PC-3 (cell line): ENCODE results near the gene GAS7. TPM values are rescaled to one million over a fixed set of nuclear protein-coding genes. Genes with fewer than 3 reads are reported as not detected.

ENCODE experiments used
- ATAC-seq: fragments of 200-7000 bp; cut with Tn5 transposase; 2 replicates; pipeline ENCODE4 v1.9.1; 2020; ENCODE audit warnings: mild to moderate bottlenecking, moderate library complexity
- BruUV-seq: library from RNA; stranded (reverse); fragments of 400-500 nt; replicated peaks from 2 replicates; lab custom pipeline; 2021; lab: Mats Ljungman, UMichigan
- CTCF ChIA-PET: fragments of 300-600 bp; sonication (Branson Sonifier 250); formaldehyde crosslinking; loops from one replicate; lab custom pipeline; 2022; ENCODE audit warnings: antibody characterized with exemption; lab: Charles Lee
- POLR2A ChIA-PET: fragments of 300-600 bp; sonication (Branson Sonifier 250); formaldehyde crosslinking; loops from one replicate; lab custom pipeline; 2022; ENCODE audit warnings: antibody characterized with exemption; ENCODE audit not compliant: unreplicated experiment; lab: Charles Lee
- DNase-seq: peaks from one replicate; pipeline ENCODE4 v3.0.0-alpha.2; 2015
- H2AFZ ChIP-seq: fragments of 300-600 bp; sonication (generic); 2 replicates; pipeline ENCODE4 v1.6.0; 2016; ENCODE audit warnings: antibody characterized with exemption, low read length
- H3F3A ChIP-seq: fragments of 300-600 bp; sonication (generic); one replicate; pipeline ENCODE4 v1.6.0; 2017; ENCODE audit warnings: antibody characterized with exemption, low read length, control low read depth, mild to moderate bottlenecking; ENCODE audit not compliant: unreplicated experiment
- H3K27ac ChIP-seq: fragments of 300-600 bp; sonication (generic); 2 replicates; pipeline ENCODE4 v1.5.1; 2016; ENCODE audit warnings: mild to moderate bottlenecking, low read length
- H3K27me3 ChIP-seq: fragments of 300-600 bp; sonication (generic); 2 replicates; pipeline ENCODE4 v1.6.1; 2016; ENCODE audit warnings: low read length, mixed read lengths
- H3K36me3 ChIP-seq: fragments of 300-600 bp; sonication (generic); 2 replicates; pipeline ENCODE4 v1.6.1; 2016; ENCODE audit warnings: low read depth, mixed run types, low read length, mixed read lengths
- H3K4me1 ChIP-seq: fragments of 300-600 bp; sonication (generic); 2 replicates; pipeline ENCODE4 v1.5.1; 2016; ENCODE audit warnings: low read length; ENCODE audit not compliant: insufficient read depth
- H3K4me2 ChIP-seq: fragments of 300-600 bp; sonication (generic); 2 replicates; pipeline ENCODE4 v1.6.0; 2016; ENCODE audit warnings: low read length
- H3K4me3 ChIP-seq: fragments of 300-600 bp; sonication (generic); 2 replicates; pipeline ENCODE4 v1.5.1; 2016; ENCODE audit warnings: mild to moderate bottlenecking, low read length, mixed read lengths
- H3K79me2 ChIP-seq: fragments of 300-600 bp; sonication (generic); 2 replicates; pipeline ENCODE4 v1.6.1; 2017; ENCODE audit warnings: low read length, mixed read lengths
- H3K9ac ChIP-seq: fragments of 300-600 bp; sonication (generic); 2 replicates; pipeline ENCODE4 v1.6.0; 2016; ENCODE audit warnings: mild to moderate bottlenecking, low read length
- H3K9me2 ChIP-seq: fragments of 300-600 bp; sonication (generic); replicated peaks from 2 replicates; pipeline ENCODE4 v1.6.1; 2016; ENCODE audit warnings: mixed run types, low read length, mixed read lengths
- H3K9me3 ChIP-seq: fragments of 300-600 bp; sonication (generic); 2 replicates; pipeline ENCODE4 v1.6.1; 2016; ENCODE audit warnings: low read length, mixed read lengths
- H4K20me1 ChIP-seq: fragments of 300-600 bp; sonication (generic); 2 replicates; pipeline ENCODE4 v1.6.1; 2016; ENCODE audit warnings: low read length, mixed read lengths
- EZH2 ChIP-seq: fragments of 300-600 bp; sonication (generic); IDR thresholded peaks from one replicate; pipeline ENCODE4 v1.6.1; 2017; ENCODE audit warnings: antibody characterized with exemption, mild to moderate bottlenecking, low read length; ENCODE audit not compliant: unreplicated experiment
- EZH2phosphoT487 ChIP-seq: fragments of 300-600 bp; sonication (generic); IDR thresholded peaks from 2 replicates; pipeline ENCODE4 v1.6.1; 2018; ENCODE audit warnings: mild to moderate bottlenecking, antibody characterized with exemption, low read length, borderline replicate concordance
- intact Hi-C: fragments of 100-400 bp; cut with micrococcal nuclease; formaldehyde crosslinking; loops from 2 replicates; pipeline ENCODE4 v1.9.0; 2023
- total RNA-seq: library from RNA; depleted of rRNA; stranded (reverse); fragments of >200 nt; gene quantifications from 2 replicates; pipeline ENCODE4 v1.2.3, GENCODE V29; 2014
- TF ChIP-seq, protein P1 (sequence below): fragments of 300-600 bp; sonication (generic); conservative IDR thresholded peaks from 2 replicates; pipeline ENCODE4 v1.5.1; 2017; ENCODE audit warnings: antibody characterized with exemption, low read depth, mild to moderate bottlenecking, low read length

GAS7 gene
- total RNA-seq, 1 experiment from 2014 or later: not detected

DNA sequence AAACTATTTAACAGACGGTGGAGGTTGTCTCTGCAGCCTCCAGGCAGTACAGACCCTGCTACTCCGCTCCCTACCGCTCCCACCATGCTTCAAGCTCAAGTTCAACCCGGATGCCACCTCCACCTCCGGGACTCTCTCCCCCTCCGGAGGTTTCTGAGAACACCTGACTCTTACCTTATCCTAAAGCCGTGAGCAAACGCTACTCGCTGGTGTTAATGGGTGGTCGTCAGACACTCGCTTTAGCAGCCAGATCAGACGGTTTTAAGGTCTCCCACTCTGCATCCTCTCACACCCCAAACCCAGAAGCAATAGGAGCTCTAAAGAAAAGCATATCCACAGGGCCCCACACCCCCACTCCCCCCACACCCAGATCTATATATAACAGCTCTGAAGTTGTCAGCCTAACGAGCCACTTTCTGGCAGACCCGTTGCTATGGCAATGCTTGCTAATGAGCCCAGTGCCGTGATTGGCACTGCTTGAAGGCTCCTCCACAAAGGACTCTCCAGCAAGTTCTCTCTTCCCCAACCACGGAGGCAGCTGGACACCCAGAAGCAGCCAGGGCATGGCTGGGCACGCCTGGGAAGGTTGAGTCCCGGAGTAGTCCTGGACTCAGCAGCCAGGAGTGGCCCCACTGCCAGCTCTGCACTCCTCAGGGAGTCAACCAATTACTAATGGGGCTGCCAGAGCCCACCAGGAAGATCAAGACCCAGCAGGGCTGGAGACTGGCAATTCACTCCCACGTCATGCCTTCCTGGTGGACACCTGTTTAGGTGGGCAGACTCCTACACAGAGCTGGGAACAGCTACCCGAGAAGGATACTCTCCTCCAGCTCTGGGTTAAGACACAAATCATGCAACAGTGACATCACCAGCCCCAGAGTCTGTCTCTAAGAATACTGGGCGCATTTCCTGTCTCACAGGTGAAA is 172.2 kb downstream of the GAS7 start:
- intact Hi-C loops: no loop called here
- H2AFZ ChIP-seq: no peak overlapping the region
- no peak for ATAC-seq
- H3K79me2 ChIP-seq: no peaks in the 10 kb centered on the region
- DNase-seq: no peak
- H3F3A ChIP-seq: no peaks in the 10 kb centered on the region
- H3K4me1 ChIP-seq: no peaks in the 10 kb centered on the region
- no TSS peak for BruUV-seq
- no peaks in the 10 kb centered on the region for H3K9me2 ChIP-seq
- TF ChIP-seq, protein P1, sequence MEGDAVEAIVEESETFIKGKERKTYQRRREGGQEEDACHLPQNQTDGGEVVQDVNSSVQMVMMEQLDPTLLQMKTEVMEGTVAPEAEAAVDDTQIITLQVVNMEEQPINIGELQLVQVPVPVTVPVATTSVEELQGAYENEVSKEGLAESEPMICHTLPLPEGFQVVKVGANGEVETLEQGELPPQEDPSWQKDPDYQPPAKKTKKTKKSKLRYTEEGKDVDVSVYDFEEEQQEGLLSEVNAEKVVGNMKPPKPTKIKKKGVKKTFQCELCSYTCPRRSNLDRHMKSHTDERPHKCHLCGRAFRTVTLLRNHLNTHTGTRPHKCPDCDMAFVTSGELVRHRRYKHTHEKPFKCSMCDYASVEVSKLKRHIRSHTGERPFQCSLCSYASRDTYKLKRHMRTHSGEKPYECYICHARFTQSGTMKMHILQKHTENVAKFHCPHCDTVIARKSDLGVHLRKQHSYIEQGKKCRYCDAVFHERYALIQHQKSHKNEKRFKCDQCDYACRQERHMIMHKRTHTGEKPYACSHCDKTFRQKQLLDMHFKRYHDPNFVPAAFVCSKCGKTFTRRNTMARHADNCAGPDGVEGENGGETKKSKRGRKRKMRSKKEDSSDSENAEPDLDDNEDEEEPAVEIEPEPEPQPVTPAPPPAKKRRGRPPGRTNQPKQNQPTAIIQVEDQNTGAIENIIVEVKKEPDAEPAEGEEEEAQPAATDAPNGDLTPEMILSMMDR: no peak
- no peak for TF ChIP-seq EZH2
- TF ChIP-seq EZH2phosphoT487: no peak
- CTCF ChIA-PET: no interaction called here
- H3K4me2 ChIP-seq: no peak overlapping the region
- H4K20me1 ChIP-seq: no peaks in the 10 kb centered on the region
- POLR2A ChIA-PET: no interaction called here
- H3K9ac ChIP-seq: no peak overlapping the region
- H3K4me3 ChIP-seq: no peak overlapping the region
- H3K36me3 ChIP-seq: no peaks in the 10 kb centered on the region
- H3K9me3 ChIP-seq: no peaks in the 10 kb centered on the region
- H3K27me3 ChIP-seq: peaks cover 45% of the 10 kb centered on the region
- H3K27ac ChIP-seq: no peak overlapping the region

DNA sequence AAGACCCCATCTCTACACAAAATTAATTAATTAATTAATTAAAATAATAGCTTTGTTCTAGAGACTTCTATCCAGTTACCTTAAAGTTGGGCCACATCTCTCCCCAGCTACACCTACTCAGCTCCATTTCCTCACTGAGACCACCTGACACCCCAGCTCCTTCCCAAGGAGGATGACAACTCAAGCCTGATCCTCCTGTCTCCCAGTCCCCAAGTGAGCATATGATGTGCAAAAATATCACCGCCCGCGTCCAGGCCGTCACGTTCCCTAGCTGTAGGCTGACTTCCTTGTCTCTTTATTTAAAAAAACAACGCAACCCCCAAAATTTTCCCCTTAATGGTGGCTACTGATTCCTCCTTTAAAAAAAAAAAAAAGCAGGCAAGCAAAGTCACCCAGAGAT is 173.2 kb downstream of the GAS7 start:
- Histone ChIP-seq H3K27me3 (peaks cover 36% of the 10 kb centered on the region), H3K36me3 (no peaks in the 10 kb centered on the region), H3K9ac (no peak overlapping the region), H3K4me3 (no peak overlapping the region), H3F3A (no peaks in the 10 kb centered on the region), H2AFZ (no peak overlapping the region), H4K20me1 (no peaks in the 10 kb centered on the region), H3K9me3 (no peaks in the 10 kb centered on the region), H3K9me2 (no peaks in the 10 kb centered on the region), H3K27ac (no peak overlapping the region), H3K4me1 (no peaks in the 10 kb centered on the region), H3K79me2 (no peaks in the 10 kb centered on the region), H3K4me2 (no peak overlapping the region)
- CTCF ChIA-PET: no interaction called here
- no peak for ATAC-seq
- no peak for DNase-seq
- intact Hi-C loops: no loop called here
- POLR2A ChIA-PET: no interaction called here
- TF ChIP-seq EZH2phosphoT487 (no peak), EZH2 (no peak)
- TF ChIP-seq, protein P1: no peak
- no TSS peak for BruUV-seq

DNA sequence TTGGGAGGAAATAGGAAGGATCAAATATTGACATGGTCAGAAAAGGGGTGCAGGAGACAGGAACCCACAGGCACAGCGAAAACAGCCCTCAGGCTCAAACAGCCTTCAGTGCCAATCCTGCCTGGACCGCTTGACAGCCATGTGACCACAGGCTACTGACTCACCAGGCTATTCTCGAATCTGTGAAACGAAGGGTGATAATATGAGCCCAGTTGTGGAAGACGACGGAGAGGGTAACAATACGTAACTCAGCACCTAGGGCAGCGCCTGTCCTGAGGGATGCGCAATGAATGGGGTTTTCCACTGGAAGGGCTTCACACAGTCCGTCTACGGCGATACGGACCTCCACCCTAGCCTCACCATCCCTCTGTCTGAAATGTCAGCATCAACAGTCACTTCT is 176.0 kb downstream of the GAS7 start:
- peaks cover 29% of the 10 kb centered on the region for H3K27me3 ChIP-seq
- H3K9me2 ChIP-seq: no peaks in the 10 kb centered on the region
- no peak overlapping the region for H3K27ac ChIP-seq
- intact Hi-C loops: no loop called here
- no peaks in the 10 kb centered on the region for H3K36me3 ChIP-seq
- ATAC-seq (no peak), DNase-seq (no peak)
- no TSS peak for BruUV-seq
- no peaks in the 10 kb centered on the region for H3K4me1 ChIP-seq
- H3K9me3 ChIP-seq: no peaks in the 10 kb centered on the region
- TF ChIP-seq, protein P1: no peak
- TF ChIP-seq EZH2 (no peak), EZH2phosphoT487 (no peak)
- H3K4me2 ChIP-seq: no peak overlapping the region
- no peak overlapping the region for H3K4me3 ChIP-seq
- no peaks in the 10 kb centered on the region for H4K20me1 ChIP-seq
- no peak overlapping the region for H2AFZ ChIP-seq
- no peak overlapping the region for H3K9ac ChIP-seq
- POLR2A ChIA-PET: no interaction called here
- H3K79me2 ChIP-seq: no peaks in the 10 kb centered on the region
- no peaks in the 10 kb centered on the region for H3F3A ChIP-seq
- CTCF ChIA-PET: no interaction called here
